HCT116 (cell line): Measurements from ENCODE around the gene TWNK. TPM values are rescaled to one million over a fixed set of nuclear protein-coding genes. Genes with fewer than 3 reads are reported as not detected.

Experiments
- ATAC-seq: fragments of 200-7000 bp; cut with Tn5 transposase; 2 replicates; pipeline ENCODE4 v1.9.1; 2020; ENCODE audit warnings: mild to moderate bottlenecking, moderate library complexity
- BruUV-seq: library from RNA; stranded (reverse); fragments of 400-500 nt; replicated peaks from 2 replicates; lab custom pipeline; 2021; lab: Mats Ljungman, UMichigan
- CTCF ChIA-PET: fragments of 300-600 bp; sonication (Branson Sonifier 250); formaldehyde crosslinking; loops from one replicate; lab custom pipeline; 2021; ENCODE audit warnings: antibody characterized with exemption; lab: Charles Lee
- POLR2A ChIA-PET: fragments of 300-600, 350-600 bp; sonication (Branson Sonifier 250); formaldehyde crosslinking; loops from one replicate; lab custom pipeline; 2021; ENCODE audit warnings: antibody characterized with exemption; lab: Charles Lee
- RAD21 ChIA-PET, 2 experiments: fragments of 300-600 bp; sonication (Branson Sonifier 250); formaldehyde crosslinking; loops; one replicate each; lab custom pipeline; 2023; ENCODE audit warnings: low total read pairs in 2 of 2; ENCODE audit not compliant: uncharacterized antibody in 2 of 2, unreplicated experiment in 2 of 2, low non-redundant PET in 1 of 2; lab: Charles Lee
- DNase-seq: peaks from one replicate; pipeline ENCODE4 v3.0.0-alpha.2; 2010; ENCODE audit warnings: low read depth, low spot score
- H2AFZ ChIP-seq: fragments of 200-600 bp; shearing (Covaris generic), sonication (generic); 2 replicates; pipeline ENCODE4 v1.6.1; 2017; ENCODE audit warnings: low read depth, mixed run types, mixed read lengths, antibody characterized with exemption, low read length; ENCODE audit not compliant: poor library complexity, severe bottlenecking
- H3K27ac ChIP-seq: 2 replicates; pipeline ENCODE4 v1.5.1; 2012; ENCODE audit warnings: low read depth, low read length
- H3K27me3 ChIP-seq: fragments of 200-600 bp; sonication (generic); 2 replicates; pipeline ENCODE4 v1.6.1; 2016; ENCODE audit warnings: mixed run types, low read length, mixed read lengths; ENCODE audit not compliant: insufficient read depth
- H3K36me3 ChIP-seq, 2 experiments: fragments of 200-500 bp in 1 of 2; fragments of 200-600 bp in 1 of 2; sonication (Bioruptor generic) in 1 of 2; sonication (generic) in 1 of 2; 2 replicates each; pipeline versions ENCODE4 v1.5.1 to v1.6.1; 2014 to 2016; ENCODE audit warnings: low read length in 2 of 2, inconsistent platforms in 1 of 2, mixed read lengths in 1 of 2, mixed run types in 1 of 2; ENCODE audit not compliant: insufficient read depth in 2 of 2, control insufficient read depth in 1 of 2
- H3K4me1 ChIP-seq, 2 experiments: fragments of 200-600 bp in 1 of 2; sonication (generic) in 1 of 2; 2 replicates each; pipeline versions ENCODE4 v1.5.1 to v1.6.1; 2012 to 2017; ENCODE audit warnings: low read length in 2 of 2, inconsistent platforms in 1 of 2, mild to moderate bottlenecking in 1 of 2, mixed read lengths in 1 of 2, mixed run types in 1 of 2, moderate library complexity in 1 of 2; ENCODE audit not compliant: insufficient read depth in 2 of 2, control insufficient read depth in 1 of 2
- H3K4me2 ChIP-seq: fragments of 200-600 bp; sonication (generic); 2 replicates; pipeline ENCODE4 v1.6.1; 2017; ENCODE audit warnings: mixed run types, low read length, mixed read lengths
- H3K4me3 ChIP-seq, 2 experiments: fragments of 200-600 bp in 1 of 2; sonication (generic) in 1 of 2; replicated peaks in 1 of 2; 2 replicates each; pipeline ENCODE4 v1.5.1; 2011 to 2016; ENCODE audit warnings: low read length in 2 of 2, control low read depth in 1 of 2, low read depth in 1 of 2, mild to moderate bottlenecking in 1 of 2, mixed read lengths in 1 of 2, mixed run types in 1 of 2
- H3K79me2 ChIP-seq: fragments of 200-600 bp; sonication (generic); 2 replicates; pipeline ENCODE4 v1.6.1; 2017; ENCODE audit warnings: mild to moderate bottlenecking, mixed run types, low read length, moderate library complexity, mixed read lengths; ENCODE audit not compliant: insufficient read depth
- H3K9ac ChIP-seq: fragments of 200-600 bp; sonication (generic); 2 replicates; pipeline ENCODE4 v1.6.1; 2016; ENCODE audit warnings: low read length, mixed read lengths
- H3K9me2 ChIP-seq: fragments of 200-600 bp; sonication (generic), shearing (Covaris generic); 2 replicates; pipeline ENCODE4 v1.6.1; 2017; ENCODE audit warnings: mixed run types, mild to moderate bottlenecking, moderate library complexity; ENCODE audit not compliant: insufficient read depth
- H3K9me3 ChIP-seq, 2 experiments: fragments of 200-500 bp in 1 of 2; fragments of 200-600 bp in 1 of 2; sonication (Bioruptor generic) in 1 of 2; sonication (generic) in 1 of 2; 2 replicates each; pipeline ENCODE4 v1.6.1; 2014 to 2017; ENCODE audit warnings: low read length in 2 of 2, mixed read lengths in 2 of 2, inconsistent platforms in 1 of 2, low read depth in 1 of 2, mild to moderate bottlenecking in 1 of 2, mixed run types in 1 of 2, moderate library complexity in 1 of 2; ENCODE audit not compliant: control insufficient read depth in 1 of 2, insufficient read depth in 1 of 2
- H4K20me1 ChIP-seq: fragments of 200-600 bp; sonication (generic), shearing (Covaris generic); 2 replicates; pipeline ENCODE4 v1.6.1; 2017; ENCODE audit warnings: mixed run types, mild to moderate bottlenecking, moderate library complexity; ENCODE audit not compliant: insufficient read depth
- ATF3 ChIP-seq: IDR thresholded peaks from 2 replicates; pipeline ENCODE4 v1.6.1; 2012
- CEBPB ChIP-seq: IDR thresholded peaks from 2 replicates; pipeline ENCODE4 v1.6.1; 2012; ENCODE audit warnings: low read depth
- CTCF ChIP-seq, 3 experiments: fragments of 200-600 bp in 1 of 3; sonication (generic) in 1 of 3; IDR thresholded peaks in 2 of 3; conservative IDR thresholded peaks in 1 of 3; 2 replicates each; pipeline ENCODE4 v1.5.1; 2012 to 2017; ENCODE audit warnings: low read depth in 2 of 3, low read length in 2 of 3, antibody characterized with exemption in 1 of 3, borderline replicate concordance in 1 of 3, control low read depth in 1 of 3, mild to moderate bottlenecking in 1 of 3, mixed read lengths in 1 of 3, mixed run types in 1 of 3, moderate library complexity in 1 of 3; ENCODE audit not compliant: insufficient read depth in 1 of 3
- ELF1 ChIP-seq: IDR thresholded peaks from 2 replicates; pipeline ENCODE4 v1.6.1; 2012; ENCODE audit warnings: low read depth, borderline replicate concordance
- EZH2 ChIP-seq: fragments of 200-600 bp; sonication (generic); IDR thresholded peaks from 2 replicates; pipeline ENCODE4 v1.6.1; 2017; ENCODE audit warnings: antibody characterized with exemption, mixed run types
- FOSL1 ChIP-seq: IDR thresholded peaks from 2 replicates; pipeline ENCODE4 v1.6.1; 2012; ENCODE audit warnings: low read depth
- MAX ChIP-seq: IDR thresholded peaks from 2 replicates; pipeline ENCODE4 v1.6.1; 2012
- POLR2AphosphoS5 ChIP-seq: IDR thresholded peaks from 2 replicates; pipeline ENCODE4 v1.6.1; 2011; ENCODE audit warnings: mild to moderate bottlenecking, low read depth, low read length, moderate library complexity
- RAD21 ChIP-seq: IDR thresholded peaks from 2 replicates; pipeline ENCODE4 v1.6.1; 2012; ENCODE audit warnings: low read depth, mild to moderate bottlenecking
- SP1 ChIP-seq: IDR thresholded peaks from 2 replicates; pipeline ENCODE4 v1.6.1; 2012; ENCODE audit warnings: low read depth
- TCF7L2 ChIP-seq: IDR thresholded peaks from 2 replicates; pipeline ENCODE4 v1.7.0; 2011; ENCODE audit warnings: borderline replicate concordance, inconsistent platforms; ENCODE audit not compliant: insufficient read depth, insufficient read length; ENCODE audit errors: extremely low read depth
- YY1 ChIP-seq: IDR thresholded peaks from 2 replicates; pipeline ENCODE4 v1.6.1; 2011; ENCODE audit warnings: low read length, low read depth, moderate library complexity, mild to moderate bottlenecking; ENCODE audit not compliant: insufficient replicate concordance; ENCODE audit errors: extremely low read depth
- ZBTB33 ChIP-seq: IDR thresholded peaks from 2 replicates; pipeline ENCODE4 v1.6.1; 2011; ENCODE audit warnings: mild to moderate bottlenecking, low read length, moderate library complexity; ENCODE audit not compliant: insufficient replicate concordance; ENCODE audit errors: extremely low read depth
- ZNF274 ChIP-seq: fragments of 200-500 bp; sonication (Bioruptor generic); IDR thresholded peaks from 2 replicates; pipeline ENCODE4 v1.6.1; 2014; ENCODE audit warnings: mild to moderate bottlenecking, low read depth, low read length, inconsistent platforms
- intact Hi-C: fragments of 100-400 bp; cut with micrococcal nuclease; formaldehyde crosslinking; loops from 2 replicates; pipeline ENCODE4 v1.10.0; 2022
- total RNA-seq: library from RNA; stranded (reverse); gene quantifications from one replicate; pipeline ENCODE4 v1.2.1, GENCODE V29; 2021; ENCODE audit not compliant: unreplicated experiment

Gene TWNK
- total RNA-seq, 1 experiment from 2014 or later: 42.1 TPM

GRCh38 chr10:100978901-100979195 is 8.5 kb upstream of the TWNK start:
- Histone ChIP-seq H3K27me3 (no peaks in the 10 kb centered on the region), H3K9me3 (no peaks in the 10 kb centered on the region), H3K36me3 (peaks cover 4 to 14% of the 10 kb centered on the region in 2 experiments; a peak in 3 of 4 replicates), H3K27ac (no peak overlapping the region), H3K9me2 (no peaks in the 10 kb centered on the region), H3K4me1 (peaks cover 3 to 8% of the 10 kb centered on the region in 2 experiments; a peak in 3 of 4 replicates), H3K79me2 (no peaks in the 10 kb centered on the region), H2AFZ (no peak overlapping the region), H3K9ac (no peak overlapping the region), H3K4me2 (no peak overlapping the region), H4K20me1 (no peaks in the 10 kb centered on the region), H3K4me3 (no peak overlapping the region)
- ChIA-PET CTCF (no interaction called here), POLR2A (no interaction called here), RAD21 (no interaction called here)
- TF ChIP-seq CEBPB (no peak), RAD21 (no peak), POLR2AphosphoS5 (no peak), MAX (no peak), ELF1 (no peak), SP1 (no peak), ZNF274 (no peak), TCF7L2 (no peak), EZH2 (no peak), ZBTB33 (no peak), CTCF (IDR thresholded peaks at IDR 0.05 in 2 of 3, conservative IDR thresholded peaks at IDR 0.05 in 1 of 3; ENCODE audit: borderline replicate concordance in 1 of 3, insufficient read depth in 1 of 3, low read depth in 2 of 3, low read length in 2 of 3) (no peak), YY1 (no peak), FOSL1 (no peak), ATF3 (no peak)
- DNase-seq: no peak
- intact Hi-C loops: no loop called here
- BruUV-seq: no TSS peak
- no peak for ATAC-seq
